SH-SY5Y (cell line): ENCODE data around the gene PJVK.

Experiments
- GATA2 ChIP-seq: IDR thresholded peaks from 2 replicates; pipeline ENCODE4 v1.6.1; 2011; ENCODE audit warnings: mild to moderate bottlenecking, low read depth, low read length
- GATA3 ChIP-seq: IDR thresholded peaks from 2 replicates; pipeline ENCODE4 v1.6.1; 2011; ENCODE audit warnings: low read depth, mild to moderate bottlenecking, low read length, moderate library complexity

- TF ChIP-seq GATA2, result no peak
- no peak for TF ChIP-seq GATA3
Measured at GRCh38 chr2:178401994-178402437, 49.2 kb upstream of the PJVK start.
